Measurements from ENCODE around the gene GOLT1A.

Gene GOLT1A

DNA sequence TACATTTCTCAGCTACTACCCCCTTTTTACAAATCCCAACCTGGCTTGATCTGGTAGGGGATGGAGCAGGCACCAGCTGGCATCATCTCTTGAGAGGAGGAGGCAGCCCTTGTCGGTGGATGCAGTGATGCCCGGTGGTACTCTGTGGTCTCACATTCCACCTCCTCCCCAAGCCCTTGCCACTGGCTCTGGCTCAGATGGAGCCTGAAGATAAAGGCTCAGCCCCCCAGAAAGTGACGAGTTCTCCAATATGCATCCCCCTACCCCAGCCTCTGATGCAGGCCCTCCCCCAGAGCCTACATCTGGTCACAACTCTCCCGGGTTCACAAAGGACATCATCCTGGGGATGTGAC, 3.8 kb upstream of the GOLT1A start:
- DNase-seq (ENCODE audit: low read depth), result no peak
- no peak overlapping the region for H3K4me3 ChIP-seq (ENCODE audit: low read depth, low read length)
- TF ChIP-seq, protein P1, sequence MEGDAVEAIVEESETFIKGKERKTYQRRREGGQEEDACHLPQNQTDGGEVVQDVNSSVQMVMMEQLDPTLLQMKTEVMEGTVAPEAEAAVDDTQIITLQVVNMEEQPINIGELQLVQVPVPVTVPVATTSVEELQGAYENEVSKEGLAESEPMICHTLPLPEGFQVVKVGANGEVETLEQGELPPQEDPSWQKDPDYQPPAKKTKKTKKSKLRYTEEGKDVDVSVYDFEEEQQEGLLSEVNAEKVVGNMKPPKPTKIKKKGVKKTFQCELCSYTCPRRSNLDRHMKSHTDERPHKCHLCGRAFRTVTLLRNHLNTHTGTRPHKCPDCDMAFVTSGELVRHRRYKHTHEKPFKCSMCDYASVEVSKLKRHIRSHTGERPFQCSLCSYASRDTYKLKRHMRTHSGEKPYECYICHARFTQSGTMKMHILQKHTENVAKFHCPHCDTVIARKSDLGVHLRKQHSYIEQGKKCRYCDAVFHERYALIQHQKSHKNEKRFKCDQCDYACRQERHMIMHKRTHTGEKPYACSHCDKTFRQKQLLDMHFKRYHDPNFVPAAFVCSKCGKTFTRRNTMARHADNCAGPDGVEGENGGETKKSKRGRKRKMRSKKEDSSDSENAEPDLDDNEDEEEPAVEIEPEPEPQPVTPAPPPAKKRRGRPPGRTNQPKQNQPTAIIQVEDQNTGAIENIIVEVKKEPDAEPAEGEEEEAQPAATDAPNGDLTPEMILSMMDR (IDR thresholded peaks at IDR 0.05; ENCODE audit: control insufficient read depth, extremely low read depth, insufficient read depth), result no peak

DNA sequence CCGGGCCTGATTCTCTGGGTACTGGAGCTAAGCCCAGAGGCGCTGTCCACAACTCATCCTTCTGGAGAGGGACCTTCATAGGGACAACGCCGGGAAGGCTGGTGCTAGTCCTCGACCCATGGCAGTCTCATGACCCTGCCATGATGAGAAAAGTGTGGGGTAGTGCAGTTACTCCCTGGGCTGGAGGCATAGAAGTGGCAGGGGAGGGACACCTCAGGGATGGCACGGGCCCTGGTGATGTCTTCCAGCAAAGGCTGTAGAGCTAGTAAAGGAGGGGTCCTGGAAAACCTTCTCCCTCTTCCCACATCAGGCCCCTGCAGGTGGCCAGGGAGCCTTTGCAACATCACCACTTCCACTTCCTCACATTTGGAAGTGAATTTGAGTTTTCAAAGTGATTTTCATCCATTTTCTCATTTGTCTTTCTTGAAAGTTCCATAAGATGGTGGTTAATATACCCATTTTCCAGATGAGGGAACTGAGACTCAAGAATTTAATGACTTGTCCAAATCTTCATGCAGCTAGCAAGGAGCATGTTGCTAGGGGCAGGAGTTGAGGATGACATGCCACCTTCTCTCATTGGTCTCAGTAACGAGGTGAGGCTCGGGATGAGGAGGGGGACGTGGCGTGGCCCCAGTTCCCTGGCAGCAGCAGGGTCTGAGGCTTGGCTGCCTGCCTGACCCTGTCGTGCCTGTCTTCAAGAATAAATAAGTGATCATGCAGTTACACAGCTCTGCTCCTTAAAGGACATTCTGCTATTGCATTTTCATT, 3.3 kb upstream of the GOLT1A start:
- DNase-seq (ENCODE audit: low read depth), result no peak
- TF ChIP-seq, protein P1 (IDR thresholded peaks at IDR 0.05; ENCODE audit: control insufficient read depth, extremely low read depth, insufficient read depth), result no peak
- no peak overlapping the region for H3K4me3 ChIP-seq (ENCODE audit: low read depth, low read length)

DNA sequence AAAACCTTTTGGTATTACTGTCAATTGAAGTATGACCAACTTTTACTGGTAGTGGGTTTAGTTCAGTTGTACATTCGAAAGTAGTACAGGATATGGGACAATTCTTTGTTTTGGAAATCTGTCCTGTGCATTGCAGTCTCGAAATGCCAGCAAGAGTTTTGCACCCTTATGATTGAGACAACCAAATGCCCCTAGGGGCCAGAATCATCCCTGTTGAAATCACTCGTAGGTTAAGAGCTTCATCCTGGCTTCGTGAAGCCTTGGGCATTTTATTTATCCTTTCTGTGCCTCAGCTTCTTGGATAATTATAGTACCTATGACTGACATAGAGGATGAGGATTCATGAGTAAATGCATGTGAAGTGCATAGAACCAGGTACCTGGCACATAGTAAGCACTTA, 2.4 kb upstream of the GOLT1A start:
- no peak for DNase-seq (ENCODE audit: low read depth)
- no peak overlapping the region for H3K4me3 ChIP-seq (ENCODE audit: low read depth, low read length)
- TF ChIP-seq, protein P1 (IDR thresholded peaks at IDR 0.05; ENCODE audit: control insufficient read depth, extremely low read depth, insufficient read depth), result no peak

DNA sequence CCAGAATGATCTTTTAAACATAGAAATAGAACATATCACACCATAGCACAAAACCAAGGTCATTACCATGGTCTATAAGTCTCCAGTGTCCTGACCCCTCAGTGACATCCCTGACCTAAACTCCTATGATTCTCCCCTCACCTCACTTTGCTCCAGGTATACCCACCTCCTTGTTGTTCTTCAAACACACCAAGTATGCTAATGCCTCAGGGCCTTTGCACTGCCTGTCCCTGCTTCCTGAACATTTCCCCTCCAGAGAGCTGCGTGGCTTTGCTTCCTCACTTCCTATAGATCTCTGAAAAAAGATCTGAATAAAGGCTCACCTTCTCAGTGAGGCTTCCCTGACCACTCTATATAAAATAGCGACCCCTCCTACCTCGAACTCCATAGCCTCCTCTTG, 1.1 kb downstream of the GOLT1A start:
- TF ChIP-seq, protein P1 (IDR thresholded peaks at IDR 0.05; ENCODE audit: control insufficient read depth, extremely low read depth, insufficient read depth), result no peak
- H3K4me3 ChIP-seq (ENCODE audit: low read depth, low read length), result no peak overlapping the region
- no peak for DNase-seq (ENCODE audit: low read depth)

DNA sequence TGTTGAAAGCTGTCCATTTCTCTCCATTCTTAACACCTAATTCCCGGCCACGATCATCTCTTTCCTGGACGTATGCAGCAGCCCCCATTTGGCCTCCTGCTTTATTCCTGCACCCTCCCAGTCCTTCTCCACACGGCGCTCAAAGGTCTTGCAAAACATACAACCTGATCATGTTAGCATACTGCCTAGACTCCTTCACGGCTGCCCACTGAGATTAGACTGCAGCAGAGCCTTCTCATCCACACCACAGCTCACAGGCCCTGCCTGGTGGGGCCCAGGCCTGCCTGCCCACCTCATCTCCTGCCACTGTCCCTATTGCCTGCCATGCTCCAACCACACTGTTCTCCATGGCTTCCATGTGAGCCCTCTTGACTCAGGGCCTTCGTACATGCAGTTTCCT, 2.7 kb downstream of the GOLT1A start:
- no peak for DNase-seq (ENCODE audit: low read depth)
- TF ChIP-seq, protein P1 (IDR thresholded peaks at IDR 0.05; ENCODE audit: control insufficient read depth, extremely low read depth, insufficient read depth), result no peak
- no peak overlapping the region for H3K4me3 ChIP-seq (ENCODE audit: low read depth, low read length)

DNA sequence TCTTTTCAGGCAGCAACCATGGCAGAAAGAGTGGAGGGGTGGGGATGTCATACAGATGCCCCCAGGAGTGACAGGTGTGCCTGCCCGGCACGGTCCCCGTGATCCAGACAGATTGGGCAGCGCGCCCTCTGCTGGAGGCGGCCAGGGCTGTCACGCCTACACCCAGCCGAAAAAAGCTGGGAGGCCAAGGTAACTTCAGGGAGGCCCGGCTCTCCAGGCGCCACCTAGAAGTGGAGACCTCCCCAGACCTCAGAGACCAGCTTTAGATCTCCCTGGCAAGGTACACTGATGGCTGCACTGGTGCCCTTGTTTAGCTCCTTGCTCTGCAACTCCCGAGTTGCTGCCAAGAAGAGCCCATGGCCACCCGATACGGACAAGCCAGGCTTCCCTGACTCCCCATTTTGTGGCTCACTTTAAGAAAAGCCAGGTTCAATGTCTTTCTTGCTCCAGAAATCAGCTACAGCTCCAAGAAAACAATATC, 6.6 kb downstream of the GOLT1A start:
- no peak for DNase-seq (ENCODE audit: low read depth)
- TF ChIP-seq, protein P1 (IDR thresholded peaks at IDR 0.05; ENCODE audit: control insufficient read depth, extremely low read depth, insufficient read depth), result peak; percentile 97
- no peak overlapping the region for H3K4me3 ChIP-seq (ENCODE audit: low read depth, low read length)

DNA sequence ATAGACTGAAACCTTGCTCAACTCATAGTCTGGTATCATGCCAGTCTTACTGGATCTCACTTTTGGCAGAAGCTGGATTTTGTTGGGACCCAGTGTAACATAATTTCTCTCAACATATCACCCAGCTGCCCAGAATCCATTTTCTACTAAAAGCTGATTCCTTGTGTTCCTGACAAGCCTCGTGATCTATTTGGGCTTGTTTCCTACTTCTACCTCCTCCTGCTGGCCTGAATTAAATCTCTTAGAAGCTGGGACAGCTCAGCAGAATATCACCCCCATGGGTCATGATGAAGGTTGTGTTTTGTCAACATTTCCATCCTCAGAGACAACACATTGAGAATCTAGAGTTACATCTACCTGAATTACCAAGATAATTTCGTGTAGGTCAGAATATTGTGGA, 7.7 kb downstream of the GOLT1A start:
- H3K4me3 ChIP-seq (ENCODE audit: low read depth, low read length), result no peak overlapping the region
- DNase-seq (ENCODE audit: low read depth), result no peak
- TF ChIP-seq, protein P1 (IDR thresholded peaks at IDR 0.05; ENCODE audit: control insufficient read depth, extremely low read depth, insufficient read depth), result peak; percentile 18; the same call in 1 of the 2 replicates

All from LNCaP clone FGC (cell line).